ENCODE data around the gene SUSD3.

SUSD3 gene

DNA sequence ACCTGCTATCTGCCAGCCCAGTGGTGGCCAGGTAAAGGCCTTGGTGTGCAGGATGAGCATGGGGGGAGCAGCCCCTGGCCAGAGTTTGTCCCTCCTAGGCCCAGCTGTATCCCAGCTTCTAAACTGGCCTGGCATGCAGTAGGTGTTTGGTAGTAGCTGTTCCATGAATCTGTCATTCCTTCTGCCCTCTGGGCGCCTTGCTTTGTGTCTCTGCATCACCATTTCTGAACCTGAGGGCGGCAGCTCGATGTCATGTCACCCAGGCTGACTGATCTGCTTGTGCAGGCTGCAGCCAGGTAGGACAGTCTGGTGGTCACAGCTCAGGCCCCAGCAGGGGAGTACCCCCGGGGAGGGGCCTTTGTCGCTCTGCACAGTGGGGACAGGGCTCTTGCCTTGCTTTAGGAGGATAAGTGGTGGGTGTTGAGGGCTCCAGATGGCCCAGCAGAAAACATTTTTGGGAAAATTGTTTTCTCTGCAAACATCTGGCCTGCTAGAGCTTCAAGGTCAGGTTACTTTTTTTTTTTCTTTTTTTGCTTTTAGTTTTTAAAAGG is 4.6 kb upstream of the SUSD3 start:
- no peak for DNase-seq

DNA sequence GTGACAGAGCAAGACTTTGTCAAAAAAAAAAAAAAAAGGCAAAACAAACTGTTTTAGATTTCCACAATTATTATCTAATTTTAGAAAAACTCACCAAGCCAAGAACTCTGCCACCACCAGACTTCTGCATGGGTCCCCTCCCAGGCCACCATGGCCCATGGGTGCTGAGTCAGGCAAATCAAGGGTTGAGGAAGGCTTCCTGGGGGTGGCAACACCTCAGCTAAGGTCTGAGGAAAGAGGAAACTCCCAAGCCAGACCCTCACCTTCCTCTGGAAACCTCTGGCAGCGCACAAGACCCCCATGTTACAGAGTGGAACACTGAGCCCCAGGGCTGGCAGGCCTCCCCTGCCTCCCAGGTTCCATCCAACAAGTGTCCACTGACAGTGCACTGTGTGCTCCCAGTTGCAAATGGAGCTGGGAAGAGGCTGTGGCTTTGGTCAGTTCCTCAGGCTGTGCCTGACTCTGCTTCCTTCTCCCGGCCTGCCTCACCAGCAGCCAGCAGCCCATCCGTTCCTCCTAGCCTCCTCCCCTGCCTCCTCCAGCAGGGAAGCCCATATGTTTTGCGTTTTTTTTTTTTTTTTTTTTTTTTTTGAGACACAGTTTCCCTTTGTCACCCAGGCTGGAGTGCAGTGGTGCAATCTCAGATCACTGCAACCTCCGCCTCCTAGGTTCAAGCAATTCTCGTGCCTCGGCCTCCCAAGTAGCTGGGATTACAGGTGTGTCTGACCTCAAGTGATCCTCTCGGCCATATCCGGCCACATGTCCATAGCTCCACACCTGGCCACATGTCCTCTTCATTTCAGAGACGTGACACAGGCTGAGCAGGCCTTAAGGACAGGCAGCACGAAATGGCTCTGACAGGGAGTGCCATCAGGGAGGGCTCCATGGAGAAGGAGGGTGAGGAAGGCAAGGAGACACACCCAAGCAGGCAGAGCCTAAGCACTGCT is 3.5 kb upstream of the SUSD3 start:
- DNase-seq: no peak

DNA sequence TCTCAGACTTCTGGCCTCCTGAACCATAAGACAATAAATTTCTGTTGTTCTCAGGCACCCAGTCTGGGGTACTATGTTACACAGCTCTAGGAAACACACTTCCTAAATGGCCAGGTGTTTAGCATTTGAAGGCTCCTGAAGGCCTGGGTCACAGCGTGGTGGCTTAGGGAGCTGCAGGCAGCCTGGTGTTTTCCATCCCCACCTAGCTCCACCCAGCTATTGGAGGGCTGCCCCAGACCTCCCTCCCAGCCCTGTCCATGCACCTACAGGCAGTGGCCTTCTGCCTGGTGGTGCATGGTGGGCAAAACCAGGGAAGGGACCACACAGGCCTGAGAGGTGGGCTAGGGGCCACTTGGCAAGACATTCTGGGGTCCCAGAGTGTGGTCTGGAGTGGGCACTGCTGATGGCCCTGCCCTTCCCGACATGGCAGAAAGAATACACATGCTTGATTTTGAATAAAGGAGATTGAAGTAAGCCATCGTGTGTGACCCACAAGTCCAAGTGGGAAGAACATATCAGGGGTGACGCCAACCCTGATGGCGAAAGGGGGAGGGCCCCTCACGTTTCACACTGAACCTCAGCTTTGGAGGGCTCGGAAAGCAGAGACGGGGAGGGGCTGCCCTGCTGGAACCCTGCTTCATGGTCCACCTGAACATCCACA is 1.3 kb upstream of the SUSD3 start:
- no peak for DNase-seq

DNA sequence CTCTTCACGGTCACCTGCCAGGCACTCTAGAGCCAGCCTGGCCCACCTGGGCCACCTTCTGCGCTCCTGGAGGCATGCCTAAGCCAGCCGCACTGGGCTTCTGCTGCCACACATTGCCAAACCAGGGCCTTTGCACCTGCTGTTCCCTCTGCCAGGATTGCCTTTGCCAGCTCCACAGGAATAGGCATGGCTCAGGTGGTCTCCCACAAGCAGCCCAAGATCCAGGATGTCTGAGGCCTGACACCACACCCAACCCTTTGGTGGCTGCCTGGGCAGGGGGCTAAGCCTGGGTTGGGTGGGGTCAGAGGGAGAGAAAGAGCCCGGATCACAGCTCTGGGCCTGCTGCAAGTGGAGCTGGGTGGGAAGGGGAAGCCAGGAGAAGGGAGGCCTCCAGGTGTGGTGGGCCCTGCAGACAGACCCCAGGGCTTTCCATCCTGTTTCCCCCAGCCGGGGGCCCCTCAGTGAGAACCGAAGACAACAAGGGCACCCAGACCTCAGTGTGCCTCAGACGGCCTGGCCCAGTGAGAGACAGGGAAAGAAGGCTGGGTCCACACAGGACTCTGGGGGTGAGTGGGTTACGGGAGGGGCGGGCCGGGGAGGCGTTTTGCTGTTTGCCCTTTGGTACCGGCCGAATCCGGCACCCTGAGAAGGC is 672 bp upstream of the SUSD3 start:
- DNase-seq: no peak

DNA sequence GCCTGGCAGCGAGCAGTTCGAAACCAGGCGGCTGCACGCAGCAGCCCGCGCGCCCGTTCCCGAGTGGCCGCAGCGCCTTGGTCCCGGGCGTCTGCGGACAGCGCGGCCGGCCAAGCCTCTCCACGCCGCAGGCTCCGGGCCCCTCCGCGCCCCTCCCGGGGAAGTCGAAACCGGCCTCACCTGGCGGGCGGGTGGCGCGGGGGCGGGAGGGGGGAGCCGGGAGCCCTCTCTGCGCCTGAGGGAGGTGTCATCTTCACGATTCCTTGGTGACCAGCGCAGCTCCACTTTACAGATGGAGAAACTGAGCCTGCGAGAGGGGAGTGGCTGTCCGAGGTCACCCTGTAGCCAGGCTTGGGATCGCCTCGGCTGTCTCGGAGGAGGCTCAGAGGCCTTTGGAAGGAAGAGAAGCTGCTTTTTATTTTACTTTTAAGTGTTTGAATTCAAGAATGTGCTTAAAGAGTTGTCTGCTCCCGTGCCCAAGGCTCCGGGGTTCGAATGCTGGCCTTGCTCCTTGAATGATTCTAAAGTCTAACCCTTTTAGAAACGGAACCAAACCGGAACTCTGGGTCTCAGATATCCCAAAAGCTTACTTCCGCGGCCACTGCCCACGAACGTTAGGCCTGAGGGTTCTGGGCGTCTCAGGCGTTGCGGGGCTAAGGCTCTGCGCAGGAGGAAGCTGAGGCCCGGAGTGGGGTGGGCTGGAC is 662 bp downstream of the SUSD3 start:
- no peak for DNase-seq

DNA sequence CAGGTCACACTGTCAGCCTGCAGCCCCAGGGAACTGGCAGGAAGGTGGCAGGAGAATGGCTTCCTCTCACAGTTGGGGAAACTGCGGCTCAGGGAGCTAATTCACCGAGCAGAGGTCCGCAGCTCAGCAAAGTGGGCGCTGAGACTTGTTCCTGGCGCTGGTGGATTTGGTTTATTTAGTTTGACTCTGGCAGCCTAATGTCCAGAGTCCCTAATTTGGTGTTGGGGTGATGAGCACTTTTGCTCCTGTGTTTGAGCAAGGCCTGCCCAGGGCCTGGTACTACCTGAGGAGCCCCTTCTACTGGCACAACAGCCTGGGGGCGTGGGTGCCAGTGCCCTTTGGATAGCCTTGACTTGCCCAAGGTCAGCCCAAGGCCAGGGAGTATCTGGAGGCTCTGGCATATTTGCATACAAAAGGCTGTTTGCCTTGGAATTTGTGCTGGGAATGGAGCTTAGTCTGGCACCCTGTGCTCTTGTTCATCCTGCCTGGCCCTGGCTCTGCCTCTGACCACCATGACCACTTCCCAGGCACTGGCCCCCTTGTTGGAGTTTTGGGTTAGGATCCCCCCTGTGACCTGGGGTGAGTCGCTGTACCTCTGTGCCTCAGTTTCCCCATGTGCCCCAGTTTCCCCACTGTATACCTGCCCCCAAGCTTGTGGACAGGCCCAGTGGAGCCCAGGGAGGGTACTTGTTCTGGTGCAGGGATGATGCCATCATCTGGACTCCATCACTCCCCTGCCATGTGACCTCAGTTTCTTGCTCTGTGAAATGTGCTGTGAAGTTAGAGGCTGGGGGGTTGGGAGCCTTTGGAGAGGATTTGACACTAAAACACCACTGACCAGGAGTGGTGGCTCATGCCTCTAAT is 1.4 kb downstream of the SUSD3 start:
- no peak for DNase-seq

DNA sequence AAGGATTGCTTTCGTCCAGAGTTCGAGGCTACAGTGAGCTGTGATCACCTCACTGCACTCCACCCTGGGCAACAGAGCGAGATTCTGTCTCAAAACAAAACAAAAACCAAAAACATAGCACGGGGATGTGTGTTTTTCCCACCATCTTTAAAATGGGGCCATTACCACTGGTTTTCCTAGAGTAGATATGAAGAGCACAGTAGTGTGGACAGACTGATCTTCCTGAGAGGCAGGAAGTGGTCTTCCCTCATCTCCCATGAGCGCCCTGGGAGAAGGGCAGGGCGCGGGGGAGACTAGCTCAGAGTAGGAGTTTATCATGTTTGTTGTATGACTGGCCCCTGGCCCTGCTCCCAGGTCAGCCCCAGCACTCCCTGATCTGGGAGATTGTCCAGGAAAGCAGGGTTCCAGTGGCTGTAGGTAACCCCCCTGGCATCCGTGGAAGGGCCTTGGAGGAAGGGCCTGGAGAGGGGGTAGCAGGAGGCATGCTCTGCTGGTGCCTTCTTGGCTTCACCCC is 2.3 kb downstream of the SUSD3 start:
- DNase-seq: no peak

DNA sequence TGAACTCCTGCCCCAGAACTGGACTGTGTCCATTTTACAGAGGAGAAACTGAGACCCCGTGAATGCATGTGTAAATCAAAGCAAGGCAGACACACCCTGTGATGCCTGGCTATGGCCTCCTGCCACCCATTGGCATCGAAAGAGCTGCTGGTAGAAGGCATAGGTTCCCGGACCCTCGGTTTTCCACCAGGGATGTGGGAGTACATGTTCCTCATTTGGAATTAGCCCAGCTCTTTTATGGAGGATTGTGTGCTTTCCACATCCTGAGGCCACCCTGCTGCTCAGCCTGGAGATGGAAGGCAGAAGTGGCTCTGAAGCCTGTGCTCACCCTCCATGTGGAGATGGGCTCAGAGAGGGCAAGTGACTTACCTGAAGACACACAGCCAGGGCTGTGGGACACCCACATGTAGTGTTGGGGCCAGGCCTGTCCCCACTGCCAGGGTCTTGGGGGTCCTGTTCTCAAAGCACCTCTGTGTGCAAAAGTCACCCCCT is 2.8 kb downstream of the SUSD3 start:
- DNase-seq: no peak

DNA sequence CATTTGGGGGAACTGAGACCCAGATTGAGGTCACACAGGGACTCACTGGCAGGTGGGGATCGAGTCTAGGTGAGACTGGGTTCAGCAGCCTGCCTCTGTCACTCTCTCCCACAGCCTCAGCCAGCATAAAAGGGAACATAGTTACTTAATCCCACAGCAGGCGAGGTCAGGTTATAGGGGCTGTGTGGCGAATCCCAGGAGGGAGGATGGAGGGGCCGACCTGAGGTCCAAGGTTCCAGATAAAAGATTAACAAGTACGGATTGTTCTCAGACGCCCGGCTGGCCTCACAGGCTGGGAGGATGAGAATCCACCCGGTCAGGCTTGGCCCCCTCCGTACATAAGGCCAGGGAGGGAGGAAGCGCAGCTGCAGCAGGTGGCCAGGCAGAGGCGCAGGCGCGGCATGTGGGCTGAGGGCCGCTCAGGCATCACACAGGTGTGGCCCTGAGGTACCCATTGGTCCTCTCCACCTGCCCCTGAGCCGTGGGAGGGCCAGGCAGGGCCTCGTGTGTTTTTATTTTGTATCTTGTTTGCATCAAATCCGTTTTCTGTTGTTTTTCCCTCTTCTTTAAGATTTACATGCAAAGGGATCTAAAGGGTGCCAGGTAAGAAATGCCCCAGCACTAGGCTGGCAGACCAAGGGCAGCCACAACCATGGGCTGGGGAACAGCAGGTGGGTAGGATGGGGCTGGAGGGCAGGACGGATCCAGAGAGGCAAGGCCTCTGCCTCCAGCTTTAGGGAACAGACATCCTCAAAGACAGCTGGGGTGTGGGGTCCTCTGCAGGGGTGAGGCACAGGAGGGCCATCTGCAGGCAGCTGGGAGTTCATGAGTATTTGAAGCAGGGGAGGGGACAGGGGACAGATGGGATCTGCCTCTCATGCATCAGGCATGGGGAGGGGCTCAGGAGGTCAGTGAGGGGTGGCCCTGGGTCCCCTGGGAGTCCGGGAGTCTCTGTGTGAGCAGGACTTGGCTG is 3.6 kb downstream of the SUSD3 start:
- DNase-seq: no peak

DNA sequence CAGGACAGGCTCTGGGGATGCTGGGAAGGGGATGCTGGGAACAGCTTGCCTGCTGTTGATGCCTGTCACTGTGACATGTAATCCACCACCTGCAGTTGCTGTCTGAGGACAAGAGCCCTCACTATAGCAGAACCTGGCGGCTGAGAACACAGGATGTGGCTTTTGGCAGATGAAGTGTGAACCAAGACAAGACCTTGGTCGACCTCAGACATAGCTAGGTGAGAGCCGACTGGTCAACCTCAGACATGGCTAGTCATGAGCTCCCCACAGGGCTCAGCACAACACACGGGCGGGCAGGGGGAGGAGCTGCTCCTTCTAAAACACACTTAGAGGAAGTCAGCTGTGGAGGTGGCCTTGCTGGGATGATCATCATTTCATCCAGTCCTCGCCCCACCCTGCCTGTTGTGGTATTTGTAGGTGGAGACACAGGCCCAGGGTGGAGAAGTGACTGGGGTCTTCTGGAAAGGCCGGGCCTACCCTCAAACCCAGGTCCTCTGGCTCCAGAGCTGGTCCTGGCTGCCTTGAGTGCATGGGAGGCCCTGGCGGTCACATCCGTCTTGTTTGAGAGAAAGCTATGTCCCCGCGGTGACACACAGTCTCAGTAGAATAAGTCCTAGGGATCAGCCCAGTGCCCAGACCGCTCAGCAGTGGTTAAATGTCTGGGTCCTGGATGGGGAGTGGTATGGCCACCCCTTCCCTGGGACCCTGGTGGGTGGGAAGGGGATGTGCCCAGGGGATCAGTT is 6.1 kb downstream of the SUSD3 start:
- peak; percentile 86 for DNase-seq

DNA sequence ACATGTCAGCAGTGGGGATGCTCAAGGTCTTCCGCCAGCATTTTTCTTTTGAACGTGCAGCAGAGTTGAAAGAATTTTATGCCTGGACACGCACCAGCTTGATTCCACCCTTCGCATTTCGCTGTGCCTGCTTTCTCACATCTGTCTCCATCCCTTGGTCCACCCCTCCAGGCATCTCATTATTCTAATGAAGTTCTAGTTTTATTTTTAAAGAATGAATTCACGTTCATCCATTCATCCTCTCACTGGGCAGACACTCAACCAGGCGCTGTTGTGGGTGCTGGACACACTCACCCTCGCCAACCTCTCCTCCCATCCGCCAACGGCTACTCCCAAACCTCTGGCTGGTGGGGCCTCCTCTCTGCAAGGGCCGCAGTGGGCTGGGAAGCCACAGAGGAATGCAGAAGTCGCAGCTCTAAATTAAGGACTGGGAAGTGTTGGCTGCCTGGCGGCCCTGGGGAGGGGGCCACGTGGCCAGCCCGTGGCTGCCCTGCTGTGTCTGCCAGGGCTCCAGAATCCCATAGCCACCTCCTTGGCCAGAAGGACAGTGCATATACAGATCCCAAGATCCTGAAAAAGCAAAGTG is 6.7 kb downstream of the SUSD3 start:
- DNase-seq: no peak

DNA sequence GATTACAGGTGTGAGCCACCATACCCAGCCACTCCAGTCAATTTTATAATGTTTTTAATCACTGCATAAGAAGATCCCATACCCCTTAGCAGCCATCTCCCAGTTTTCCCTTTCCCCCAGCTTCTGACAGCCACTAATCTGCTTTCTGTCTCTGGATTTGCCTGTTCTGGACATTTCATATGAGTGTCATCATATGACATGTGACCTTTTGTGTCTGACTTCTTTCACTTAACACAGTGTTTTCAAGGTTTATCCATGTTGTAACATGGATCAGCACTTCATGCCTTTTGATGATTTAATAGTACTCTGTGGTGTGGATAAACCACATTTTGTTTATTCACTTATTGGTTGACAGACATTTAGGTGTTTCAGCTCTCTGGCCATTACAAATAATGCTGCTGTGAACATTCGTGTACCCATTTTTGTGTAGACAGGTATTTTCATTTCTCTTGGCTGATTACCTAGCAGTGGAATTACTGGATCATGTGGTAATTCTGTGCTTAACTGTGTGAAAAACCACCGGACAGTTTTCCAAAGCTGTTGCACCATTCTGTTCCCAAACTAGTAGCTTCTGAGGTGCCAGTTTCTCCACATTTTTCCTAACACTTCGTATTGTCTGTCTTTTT is 8.6 kb downstream of the SUSD3 start:
- DNase-seq: no peak

DNA sequence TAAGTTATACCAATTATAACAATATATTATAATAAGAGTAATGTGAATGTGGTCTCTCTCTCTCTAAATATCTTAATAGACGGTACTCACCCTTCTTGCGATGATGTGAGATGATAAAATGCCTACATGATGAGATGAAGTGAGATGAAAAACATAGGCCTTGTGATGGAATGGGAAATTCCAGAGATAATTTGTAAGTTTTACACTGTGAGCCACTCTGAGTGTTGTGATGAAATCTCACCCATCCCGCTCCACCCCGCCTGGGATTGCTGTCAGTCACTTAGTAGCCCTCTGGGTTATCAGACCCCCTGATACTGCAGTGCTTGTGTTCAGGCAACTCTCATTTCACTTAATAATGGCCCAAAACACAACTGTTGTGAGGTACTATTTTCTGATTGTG is 10.5 kb downstream of the SUSD3 start:
- no peak for DNase-seq

DNA sequence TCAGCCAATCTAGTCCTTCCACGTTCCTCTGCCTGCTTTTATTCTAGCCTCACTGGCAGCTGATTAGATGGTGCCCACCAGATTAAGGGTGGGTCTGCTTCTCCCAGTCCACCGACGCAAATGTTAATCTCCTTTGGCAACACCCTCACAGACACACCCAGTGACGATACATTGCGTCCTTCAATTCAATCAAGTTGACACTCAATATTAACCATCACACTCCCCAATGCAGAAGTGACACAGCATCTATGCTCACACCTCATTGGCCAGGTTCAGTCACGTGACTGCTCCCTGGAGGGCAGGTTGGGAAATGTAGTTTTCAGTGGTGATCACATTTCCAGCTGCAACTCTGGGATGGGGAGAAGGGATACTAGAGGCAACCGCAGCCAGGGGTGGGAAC is 13.0 kb downstream of the SUSD3 start:
- DNase-seq: no peak

DNA sequence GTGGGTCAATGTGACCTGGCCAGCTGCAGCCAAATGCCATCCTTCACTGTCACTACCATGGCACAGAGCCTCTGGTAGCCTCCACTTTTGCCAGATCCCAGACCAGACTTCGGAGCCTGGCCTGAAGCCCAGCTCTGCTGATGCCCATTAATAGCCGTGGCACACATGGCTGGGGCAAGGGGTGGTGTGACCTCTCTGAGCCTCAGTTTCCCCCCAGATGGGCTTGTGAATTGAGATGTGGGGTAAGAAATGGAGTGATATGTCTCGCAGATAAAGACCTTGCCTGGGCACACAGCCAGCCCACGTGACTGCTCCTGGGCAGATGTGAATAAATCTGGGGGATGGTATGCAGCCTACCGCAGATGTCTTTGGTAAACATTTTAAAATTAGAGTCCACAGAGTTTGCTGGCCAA is 13.9 kb downstream of the SUSD3 start:
- DNase-seq: no peak

DNA sequence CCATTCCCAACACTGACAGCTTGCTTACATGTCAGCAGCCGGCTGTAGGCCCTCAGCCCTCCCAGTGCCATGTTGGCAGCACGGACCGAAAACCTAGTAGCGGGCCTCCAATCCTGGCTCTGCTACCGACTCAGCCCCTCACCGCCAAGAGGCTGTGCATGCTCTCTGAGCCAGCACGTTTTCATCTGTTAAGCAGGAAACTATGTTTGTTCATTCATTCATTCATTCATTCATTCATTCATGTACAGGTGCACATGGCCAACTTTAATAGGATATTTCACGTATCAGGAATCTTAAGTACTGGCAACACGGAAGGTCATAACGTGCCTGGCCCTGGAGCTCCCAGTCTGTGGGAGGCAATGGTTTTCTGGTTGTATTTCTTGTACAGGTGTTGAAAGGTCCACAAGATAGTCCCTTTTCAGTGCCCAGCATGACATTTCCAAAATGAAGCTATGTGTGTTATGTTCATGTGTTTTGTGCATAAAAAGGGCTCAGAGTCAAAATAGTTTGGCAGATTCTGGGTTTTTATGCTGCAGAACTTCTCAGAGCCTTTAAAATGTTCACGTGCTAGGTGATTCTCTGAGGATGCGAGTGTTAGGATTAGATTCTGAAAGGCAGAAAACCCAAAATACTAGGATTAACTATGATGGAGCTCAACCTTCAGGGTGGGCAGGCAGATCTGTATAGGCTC is 17.7 kb downstream of the SUSD3 start:
- no peak for DNase-seq

DNA sequence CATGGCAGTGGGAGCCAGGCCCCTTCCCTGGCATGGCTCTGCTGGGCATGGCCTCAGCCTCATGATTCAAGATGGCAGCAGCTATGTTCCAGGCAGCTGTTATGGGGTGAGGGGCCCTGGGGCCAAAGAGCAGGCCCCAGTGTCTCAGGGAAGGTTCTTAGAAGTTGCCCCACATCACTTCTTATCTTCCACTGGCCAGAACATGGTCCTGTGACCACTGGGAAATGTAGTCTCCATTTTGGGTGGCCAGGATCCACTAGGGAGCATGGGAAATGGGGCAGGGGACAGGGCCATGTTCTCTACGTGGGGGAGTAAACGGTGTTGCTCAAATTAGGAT is 18.3 kb downstream of the SUSD3 start:
- DNase-seq: no peak

DNA sequence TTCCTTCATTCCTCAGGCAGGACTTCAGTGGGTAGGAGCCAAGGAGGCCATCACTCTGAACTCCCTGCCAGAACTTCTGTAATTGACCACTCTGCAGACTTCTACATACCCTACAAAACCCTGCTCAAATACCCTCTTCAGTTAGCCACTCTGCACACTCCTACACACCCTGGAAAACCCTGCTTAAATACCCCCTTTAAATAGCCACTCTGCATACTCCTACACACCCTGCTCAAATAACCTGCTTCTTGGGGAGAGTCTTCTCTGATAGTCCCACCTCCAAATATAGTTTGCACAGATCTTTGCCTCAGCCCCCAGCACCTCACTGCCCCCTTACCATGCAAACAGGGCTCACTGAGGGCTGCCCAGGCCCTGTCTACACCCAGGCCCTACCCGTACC is 18.9 kb downstream of the SUSD3 start:
- no peak for DNase-seq
